AG09309 (cell line): ENCODE measurements around the gene NSMF.
"Not testable (repeated sequence)": the region's sequence is repeated elsewhere in the genome, so short reads cannot be mapped to it uniquely, and the experiment has no call there.

Source experiments
- DNase-seq: peaks from one replicate; pipeline ENCODE4 v3.0.0-alpha.2; 2010; ENCODE audit warnings: low read depth
- H3K4me3 ChIP-seq: 2 replicates; pipeline ENCODE4 v1.5.1; 2011; ENCODE audit warnings: mild to moderate bottlenecking, low read depth, low read length, moderate library complexity; ENCODE audit not compliant: control insufficient read depth
- TF ChIP-seq, protein P1 (sequence below): IDR thresholded peaks from 2 replicates; pipeline ENCODE4 v1.5.1; 2011; ENCODE audit warnings: mild to moderate bottlenecking, low read depth, low read length, inconsistent platforms; ENCODE audit not compliant: insufficient read depth, control insufficient read depth; ENCODE audit errors: missing control alignments

The NSMF gene

GRCh38 chr9:137411260-137411644, 47.9 kb downstream of the NSMF start:
- H3K4me3 ChIP-seq: no peak overlapping the region
- no peak for DNase-seq
- TF ChIP-seq, protein P1, sequence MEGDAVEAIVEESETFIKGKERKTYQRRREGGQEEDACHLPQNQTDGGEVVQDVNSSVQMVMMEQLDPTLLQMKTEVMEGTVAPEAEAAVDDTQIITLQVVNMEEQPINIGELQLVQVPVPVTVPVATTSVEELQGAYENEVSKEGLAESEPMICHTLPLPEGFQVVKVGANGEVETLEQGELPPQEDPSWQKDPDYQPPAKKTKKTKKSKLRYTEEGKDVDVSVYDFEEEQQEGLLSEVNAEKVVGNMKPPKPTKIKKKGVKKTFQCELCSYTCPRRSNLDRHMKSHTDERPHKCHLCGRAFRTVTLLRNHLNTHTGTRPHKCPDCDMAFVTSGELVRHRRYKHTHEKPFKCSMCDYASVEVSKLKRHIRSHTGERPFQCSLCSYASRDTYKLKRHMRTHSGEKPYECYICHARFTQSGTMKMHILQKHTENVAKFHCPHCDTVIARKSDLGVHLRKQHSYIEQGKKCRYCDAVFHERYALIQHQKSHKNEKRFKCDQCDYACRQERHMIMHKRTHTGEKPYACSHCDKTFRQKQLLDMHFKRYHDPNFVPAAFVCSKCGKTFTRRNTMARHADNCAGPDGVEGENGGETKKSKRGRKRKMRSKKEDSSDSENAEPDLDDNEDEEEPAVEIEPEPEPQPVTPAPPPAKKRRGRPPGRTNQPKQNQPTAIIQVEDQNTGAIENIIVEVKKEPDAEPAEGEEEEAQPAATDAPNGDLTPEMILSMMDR: no peak

DNA sequence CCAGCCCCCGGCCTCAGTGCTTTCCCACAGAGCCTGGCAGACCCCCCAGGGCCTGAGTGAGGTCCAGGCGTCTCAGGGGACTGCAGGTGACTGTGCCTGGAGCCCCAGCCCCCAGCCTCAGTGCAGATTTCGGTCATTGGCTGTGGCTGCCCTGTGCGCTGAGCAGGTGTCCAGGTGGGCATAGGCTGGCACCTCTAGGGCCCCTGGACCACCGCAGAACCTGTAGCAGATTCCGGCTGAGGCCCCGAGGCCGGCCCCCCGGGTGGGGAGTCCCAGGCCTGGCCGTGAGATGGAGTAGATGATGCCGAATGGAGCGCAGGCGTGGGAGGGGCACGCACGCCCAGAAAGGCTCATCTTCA, 48.3 kb downstream of the NSMF start:
- TF ChIP-seq, protein P1: no peak
- no peak overlapping the region for H3K4me3 ChIP-seq

DNA sequence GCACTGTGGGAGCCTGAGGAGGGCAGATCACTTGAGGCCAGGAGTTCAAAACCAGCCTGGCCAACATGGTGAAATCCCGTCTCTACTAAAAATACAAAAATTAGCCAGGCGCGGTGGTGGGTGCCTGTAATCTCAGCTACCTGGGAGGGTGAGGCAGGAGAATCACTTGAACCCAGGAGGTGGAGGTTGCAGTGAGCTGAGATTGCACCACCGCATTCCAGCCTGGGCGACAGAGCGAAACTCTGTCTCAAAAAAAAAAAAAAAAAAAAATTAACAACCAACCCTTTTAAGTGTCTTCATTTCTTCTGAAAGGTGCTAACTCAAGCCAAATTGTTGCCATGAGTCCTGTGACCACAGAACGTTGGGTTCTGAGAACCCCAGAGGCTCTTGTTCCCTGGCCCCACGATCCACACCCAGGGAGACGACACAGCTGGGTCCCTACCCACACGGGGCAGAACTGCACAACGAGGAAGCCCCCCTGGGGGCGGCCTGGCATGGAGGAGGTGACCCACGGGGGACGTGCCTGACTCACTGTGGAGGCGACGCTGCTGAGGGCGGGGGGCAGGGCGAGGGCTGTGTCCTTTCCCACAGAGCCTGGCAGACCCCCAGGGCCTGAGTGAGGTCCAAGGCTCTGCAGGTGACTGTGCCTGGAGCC, 48.8 kb downstream of the NSMF start:
- not testable (repeated sequence) for DNase-seq, H3K4me3 ChIP-seq

More for the DNA sequence above, 48.3 kb downstream of the NSMF start:
- no peak for DNase-seq

- no peak for DNase-seq
- TF ChIP-seq, protein P1: no peak
- no peak overlapping the region for H3K4me3 ChIP-seq
Measured at GRCh38 chr9:137409515-137409914, 49.6 kb downstream of the NSMF start.

GRCh38 chr9:137408651-137409405, 50.3 kb downstream of the NSMF start:
- no peak overlapping the region for H3K4me3 ChIP-seq
- TF ChIP-seq, protein P1: no peak
- no peak for DNase-seq

- H3K4me3 ChIP-seq: no peak overlapping the region
- TF ChIP-seq, protein P1: no peak
- no peak for DNase-seq
Measured at GRCh38 chr9:137407590-137408300, 51.4 kb downstream of the NSMF start.

GRCh38 chr9:137406876-137407589, 52.1 kb downstream of the NSMF start:
- TF ChIP-seq, protein P1: peak; percentile 64
- no peak for DNase-seq

More at GRCh38 chr9:137406876-137407589, 52.1 kb downstream of the NSMF start:
- H3K4me3 ChIP-seq: peak overlapping the region; percentile 44
